WTC11 (cell line): Measurements from ENCODE around the gene UBA1. TPM values are rescaled to one million over a fixed set of nuclear protein-coding genes. Genes with fewer than 3 reads are reported as not detected.

Experiments
- ATAC-seq: fragments of 200-7000 bp; cut with Tn5 transposase; 2 replicates; pipeline ENCODE4 v1.10.0; 2021; ENCODE audit warnings: mild to moderate bottlenecking, moderate library complexity
- CTCF ChIA-PET: fragments of 300-600 bp; sonication (Branson Sonifier 250); formaldehyde crosslinking; loops from one replicate; lab custom pipeline; 2021; ENCODE audit warnings: antibody characterized with exemption; lab: Charles Lee
- POLR2A ChIA-PET: fragments of 350-600 bp; sonication (Branson Sonifier 250); formaldehyde crosslinking; loops from one replicate; lab custom pipeline; 2021; ENCODE audit warnings: antibody characterized with exemption; lab: Charles Lee
- DNase-seq: peaks from one replicate; pipeline ENCODE4 v3.0.0; 2021; ENCODE audit warnings: low spot score
- H3K27ac Mint-ChIP-seq: 2 replicates; pipeline ENCODE4 v1.8.0; 2021; ENCODE audit warnings: mixed read lengths
- H3K27me3 Mint-ChIP-seq: 2 replicates; pipeline ENCODE4 v1.8.0; 2021; ENCODE audit warnings: low read depth, mild to moderate bottlenecking, moderate library complexity, mixed read lengths
- H3K36me3 Mint-ChIP-seq: 2 replicates; pipeline ENCODE4 v1.8.0; 2021; ENCODE audit warnings: mixed read lengths
- H3K4me1 Mint-ChIP-seq: 2 replicates; pipeline ENCODE4 v1.8.0; 2022; ENCODE audit warnings: mixed read lengths
- H3K4me3 Mint-ChIP-seq: 2 replicates; pipeline ENCODE4 v1.8.0; 2021; ENCODE audit warnings: mild to moderate bottlenecking, moderate library complexity, mixed read lengths
- H3K9me3 Mint-ChIP-seq: 2 replicates; pipeline ENCODE4 v1.8.0; 2021; ENCODE audit warnings: mixed read lengths
- ATF1 ChIP-seq: sonication (generic); formaldehyde crosslinking; IDR thresholded peaks from 2 replicates; pipeline ENCODE4 v1.8.1; 2023; ENCODE audit warnings: mild to moderate bottlenecking, moderate library complexity, missing genetic modification reagents
- ESRRA ChIP-seq: sonication (generic); formaldehyde crosslinking; IDR thresholded peaks from 2 replicates; pipeline ENCODE4 v1.8.1; 2022; ENCODE audit warnings: mild to moderate bottlenecking, missing genetic modification reagents, borderline replicate concordance
- GRHL2 ChIP-seq: fragments of 250-450 bp; sonication (Bioruptor Pico); IDR thresholded peaks from 2 replicates; pipeline ENCODE4 v1.8.0; 2022; ENCODE audit warnings: mild to moderate bottlenecking, moderate library complexity; ENCODE audit not compliant: insufficient replicate concordance, severe bottlenecking
- JAZF1 ChIP-seq: fragments of 250-450 bp; sonication (Bioruptor Pico); IDR thresholded peaks from 2 replicates; pipeline ENCODE4 v1.9.0; 2021; ENCODE audit warnings: moderate library complexity, mild to moderate bottlenecking, inconsistent platforms
- MXD4 ChIP-seq: fragments of 250-450 bp; sonication (Bioruptor Pico); IDR thresholded peaks from 2 replicates; pipeline ENCODE4 v1.8.0; 2021; ENCODE audit warnings: mild to moderate bottlenecking, moderate library complexity, borderline replicate concordance
- NR3C1 ChIP-seq: sonication (generic); formaldehyde crosslinking; conservative IDR thresholded peaks from 2 replicates; pipeline ENCODE4 v1.8.1; 2023; ENCODE audit warnings: low read depth, mild to moderate bottlenecking, missing genetic modification reagents
- OVOL2 ChIP-seq: fragments of 250-450 bp; sonication (Bioruptor Pico); IDR thresholded peaks from 2 replicates; pipeline ENCODE4 v1.9.0; 2021; ENCODE audit warnings: mild to moderate bottlenecking, borderline replicate concordance
- PRRX2 ChIP-seq: fragments of 250-450 bp; sonication (Bioruptor Pico); IDR thresholded peaks from 2 replicates; pipeline ENCODE4 v1.8.0; 2021; ENCODE audit warnings: mild to moderate bottlenecking
- SMAD3 ChIP-seq: sonication (generic); formaldehyde crosslinking; IDR thresholded peaks from 2 replicates; pipeline ENCODE4 v1.8.0; 2022; ENCODE audit warnings: missing genetic modification reagents, mild to moderate bottlenecking, borderline replicate concordance
- SMAD4 ChIP-seq: sonication (generic); formaldehyde crosslinking; IDR thresholded peaks from 2 replicates; pipeline ENCODE4 v1.8.0; 2022; ENCODE audit warnings: mild to moderate bottlenecking, missing genetic modification reagents
- ZNF138 ChIP-seq: sonication (generic); formaldehyde crosslinking; conservative IDR thresholded peaks from 2 replicates; pipeline ENCODE4 v1.8.1; 2022; ENCODE audit warnings: mild to moderate bottlenecking, moderate library complexity, missing genetic modification reagents
- ZNF219 ChIP-seq: sonication (generic); formaldehyde crosslinking; IDR thresholded peaks from 2 replicates; pipeline ENCODE4 v1.8.0; 2023; ENCODE audit warnings: missing genetic modification reagents, mild to moderate bottlenecking, borderline replicate concordance
- ZNF232 ChIP-seq: sonication (generic); formaldehyde crosslinking; IDR thresholded peaks from 2 replicates; pipeline ENCODE4 v1.8.0; 2022; ENCODE audit warnings: mild to moderate bottlenecking, missing genetic modification reagents
- total RNA-seq: library from RNA; stranded (reverse); gene quantifications from 3 replicates; pipeline ENCODE4 v1.2.3, GENCODE V29; 2021
- TF ChIP-seq, protein P1 (sequence below): sonication (generic); formaldehyde crosslinking; IDR thresholded peaks from 2 replicates; pipeline ENCODE4 v1.8.0; 2022; ENCODE audit warnings: mild to moderate bottlenecking, missing genetic modification reagents
- TF ChIP-seq, protein P2 (sequence below): sonication (generic); formaldehyde crosslinking; IDR thresholded peaks from 2 replicates; pipeline ENCODE4 v1.8.0; 2022; ENCODE audit warnings: missing genetic modification reagents
- TF ChIP-seq, protein P3 (sequence below): sonication (generic); formaldehyde crosslinking; IDR thresholded peaks from 2 replicates; pipeline ENCODE4 v1.8.1; 2022; ENCODE audit warnings: mild to moderate bottlenecking, moderate library complexity, missing genetic modification reagents
- TF ChIP-seq, protein P4 (sequence below): sonication (generic); formaldehyde crosslinking; IDR thresholded peaks from 2 replicates; pipeline ENCODE4 v1.8.0; 2022; ENCODE audit warnings: mild to moderate bottlenecking, missing genetic modification reagents
- TF ChIP-seq, protein P5 (sequence below): fragments of 200-600 bp; IDR thresholded peaks from 2 replicates; pipeline ENCODE4 v1.8.0; 2022; ENCODE audit warnings: antibody characterized with exemption
- TF ChIP-seq, protein P6 (sequence below): sonication (generic); formaldehyde crosslinking; IDR thresholded peaks from 2 replicates; pipeline ENCODE4 v1.8.1; 2022; ENCODE audit warnings: low read depth, missing genetic modification reagents, borderline replicate concordance
- TF ChIP-seq, protein P7 (sequence below): fragments of 250-450 bp; sonication (Bioruptor Pico); IDR thresholded peaks from 2 replicates; pipeline ENCODE4 v1.9.0; 2021; ENCODE audit warnings: moderate library complexity, mild to moderate bottlenecking, inconsistent platforms, borderline replicate concordance

UBA1 gene
- total RNA-seq, 1 experiment from 2014 or later = 379 TPM

DNA sequence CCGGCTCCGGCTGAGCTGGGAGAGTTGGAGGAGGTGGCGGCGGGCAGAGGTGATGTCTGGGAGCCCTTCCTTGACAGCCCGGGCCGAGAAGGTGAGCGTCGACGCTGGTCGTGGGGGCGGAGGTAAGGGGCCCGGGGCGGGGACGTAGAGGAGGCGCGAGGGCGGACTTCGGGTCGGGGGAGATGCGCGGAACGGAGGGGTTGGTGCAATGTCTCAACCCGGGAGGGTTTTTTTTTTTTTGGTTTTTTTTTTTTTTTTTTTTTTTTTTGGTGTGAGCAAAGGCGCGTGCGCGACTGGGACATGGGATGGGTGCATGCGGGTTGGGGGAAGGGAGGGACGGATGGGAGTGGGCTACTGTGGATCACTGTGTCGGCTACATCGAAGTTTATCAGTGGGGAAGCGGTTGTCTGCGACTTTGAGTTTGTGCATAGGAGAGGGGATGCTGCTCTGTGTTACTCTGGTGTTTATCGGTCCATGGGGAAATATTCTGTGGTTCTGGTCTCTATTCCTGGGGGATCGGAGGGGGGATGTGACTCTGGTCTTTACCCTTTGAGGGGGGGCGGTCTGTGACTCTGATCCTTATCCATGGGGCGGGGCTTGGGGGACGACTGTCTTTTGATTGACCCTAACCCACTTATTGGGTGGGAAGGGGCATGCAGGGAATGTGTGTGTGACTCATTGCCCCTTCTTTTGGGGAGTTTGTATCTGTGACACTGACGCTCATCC is 48.1 kb upstream of the UBA1 start (continued):
- TF ChIP-seq ATF1 (CRISPR knock-in tag) (no peak), ZNF232 (CRISPR knock-in tag) (no peak)
- TF ChIP-seq, protein P1, sequence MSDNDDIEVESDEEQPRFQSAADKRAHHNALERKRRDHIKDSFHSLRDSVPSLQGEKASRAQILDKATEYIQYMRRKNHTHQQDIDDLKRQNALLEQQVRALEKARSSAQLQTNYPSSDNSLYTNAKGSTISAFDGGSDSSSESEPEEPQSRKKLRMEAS (CRISPR knock-in tag) = 0 out of 2 replicates have a peak, but pooled peaks have one; percentile 12

DNA sequence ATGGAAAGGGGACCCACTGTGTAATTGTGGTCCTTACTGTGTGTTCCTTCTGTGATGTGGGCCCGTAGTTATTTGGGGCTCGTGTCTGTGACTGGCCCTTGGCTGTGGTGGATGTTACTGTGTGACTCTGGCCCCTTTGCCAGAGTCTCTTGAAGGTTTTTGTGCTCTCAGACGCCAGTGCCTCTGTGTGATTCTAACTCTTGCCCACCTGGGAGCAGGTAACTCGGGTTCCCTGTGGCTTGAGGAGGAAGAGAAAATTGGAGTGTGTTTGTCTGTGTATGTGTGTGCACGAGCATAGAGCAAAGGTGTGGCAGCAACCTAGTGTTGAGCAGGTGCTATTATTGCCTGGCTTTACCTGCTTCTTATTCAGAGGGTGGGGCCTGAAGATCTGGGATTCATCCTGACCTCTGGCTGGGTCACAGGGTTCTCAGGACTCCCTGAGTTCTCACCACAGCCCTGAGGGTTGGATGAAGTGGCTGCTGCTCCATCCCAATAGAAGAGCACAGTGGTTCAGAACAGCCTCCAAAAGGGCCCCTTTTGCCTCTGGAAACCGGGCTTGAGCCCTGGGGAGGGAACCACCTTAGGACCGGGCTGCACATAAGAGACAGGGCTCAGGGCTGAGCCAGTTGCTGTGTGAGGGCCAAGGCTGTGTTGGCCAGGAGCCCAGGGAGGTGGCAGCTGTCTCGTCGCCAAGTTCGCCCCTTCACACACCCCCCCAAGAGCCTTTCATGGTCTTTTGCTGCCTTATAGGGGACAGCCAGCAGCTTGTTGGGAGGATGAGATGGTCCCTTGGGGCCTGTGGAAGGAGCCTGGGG is 47.3 kb upstream of the UBA1 start:
- DNase-seq = no peak
- TF ChIP-seq, protein P2, sequence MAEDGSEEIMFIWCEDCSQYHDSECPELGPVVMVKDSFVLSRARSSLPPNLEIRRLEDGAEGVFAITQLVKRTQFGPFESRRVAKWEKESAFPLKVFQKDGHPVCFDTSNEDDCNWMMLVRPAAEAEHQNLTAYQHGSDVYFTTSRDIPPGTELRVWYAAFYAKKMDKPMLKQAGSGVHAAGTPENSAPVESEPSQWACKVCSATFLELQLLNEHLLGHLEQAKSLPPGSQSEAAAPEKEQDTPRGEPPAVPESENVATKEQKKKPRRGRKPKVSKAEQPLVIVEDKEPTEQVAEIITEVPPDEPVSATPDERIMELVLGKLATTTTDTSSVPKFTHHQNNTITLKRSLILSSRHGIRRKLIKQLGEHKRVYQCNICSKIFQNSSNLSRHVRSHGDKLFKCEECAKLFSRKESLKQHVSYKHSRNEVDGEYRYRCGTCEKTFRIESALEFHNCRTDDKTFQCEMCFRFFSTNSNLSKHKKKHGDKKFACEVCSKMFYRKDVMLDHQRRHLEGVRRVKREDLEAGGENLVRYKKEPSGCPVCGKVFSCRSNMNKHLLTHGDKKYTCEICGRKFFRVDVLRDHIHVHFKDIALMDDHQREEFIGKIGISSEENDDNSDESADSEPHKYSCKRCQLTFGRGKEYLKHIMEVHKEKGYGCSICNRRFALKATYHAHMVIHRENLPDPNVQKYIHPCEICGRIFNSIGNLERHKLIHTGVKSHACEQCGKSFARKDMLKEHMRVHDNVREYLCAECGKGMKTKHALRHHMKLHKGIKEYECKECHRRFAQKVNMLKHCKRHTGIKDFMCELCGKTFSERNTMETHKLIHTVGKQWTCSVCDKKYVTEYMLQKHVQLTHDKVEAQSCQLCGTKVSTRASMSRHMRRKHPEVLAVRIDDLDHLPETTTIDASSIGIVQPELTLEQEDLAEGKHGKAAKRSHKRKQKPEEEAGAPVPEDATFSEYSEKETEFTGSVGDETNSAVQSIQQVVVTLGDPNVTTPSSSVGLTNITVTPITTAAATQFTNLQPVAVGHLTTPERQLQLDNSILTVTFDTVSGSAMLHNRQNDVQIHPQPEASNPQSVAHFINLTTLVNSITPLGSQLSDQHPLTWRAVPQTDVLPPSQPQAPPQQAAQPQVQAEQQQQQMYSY (CRISPR knock-in tag) = no peak
- peak overlapping the region; percentile 98 for H3K4me3 Mint-ChIP-seq
- CTCF ChIA-PET = no interaction called here
- peaks cover 16% of the 10 kb centered on the region for H3K4me1 Mint-ChIP-seq
- ATAC-seq = no peak
- H3K9me3 Mint-ChIP-seq = no peaks in the 10 kb centered on the region
- H3K27me3 Mint-ChIP-seq = no peaks in the 10 kb centered on the region
- POLR2A ChIA-PET = no interaction called here
- peak overlapping the region; percentile 84 for H3K27ac Mint-ChIP-seq
- H3K36me3 Mint-ChIP-seq = peaks cover 18% of the 10 kb centered on the region

DNA sequence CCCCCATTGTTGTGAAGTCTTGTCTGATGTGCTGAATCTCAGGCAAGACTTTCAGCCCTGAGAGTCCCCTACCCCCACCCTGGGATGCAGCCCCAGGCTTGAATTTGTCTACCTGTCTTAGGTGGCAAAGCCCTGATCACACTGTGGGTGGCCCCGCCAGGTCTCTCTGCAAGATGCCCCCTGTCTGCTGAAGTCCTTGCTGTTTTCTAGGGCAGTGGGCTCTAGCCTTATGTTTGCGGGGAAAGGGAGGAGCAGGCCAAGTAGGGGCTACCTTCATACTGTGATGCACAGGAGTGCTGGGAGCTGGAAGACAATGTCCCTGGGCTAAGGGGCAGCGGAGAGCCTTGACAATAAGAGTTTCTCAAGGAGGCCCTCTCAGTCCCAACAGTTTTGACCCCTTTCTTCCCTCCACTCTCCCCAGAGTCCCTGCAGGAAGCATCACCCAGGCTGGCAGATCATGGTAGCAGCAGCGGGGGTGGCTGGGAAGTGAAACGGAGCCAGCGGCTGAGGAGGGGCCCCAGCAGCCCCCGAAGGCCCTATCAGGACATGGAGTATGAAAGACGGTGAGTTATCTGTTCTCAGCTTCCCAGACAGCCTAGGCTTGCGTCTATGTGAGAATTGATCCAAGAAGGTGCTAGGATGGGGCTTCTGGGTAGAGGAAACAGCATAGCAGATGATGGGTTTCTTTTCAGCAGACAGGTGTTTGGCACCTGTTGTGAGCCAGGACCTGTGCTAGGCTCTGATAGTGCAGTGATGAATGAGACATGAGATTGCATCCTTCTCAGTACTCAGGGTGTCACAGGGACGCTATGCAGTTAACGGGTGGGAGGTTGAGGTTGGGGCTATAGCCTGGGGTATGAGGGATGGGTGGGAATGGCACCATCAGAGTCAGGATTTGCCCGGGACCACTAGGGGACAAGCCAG is 46.4 kb upstream of the UBA1 start:
- ChIA-PET CTCF (no interaction called here), POLR2A (no interaction called here)
- ATAC-seq = no peak
- H3K4me1 Mint-ChIP-seq = peaks cover 16% of the 10 kb centered on the region
- H3K9me3 Mint-ChIP-seq = no peaks in the 10 kb centered on the region
- peaks cover 14% of the 10 kb centered on the region for H3K36me3 Mint-ChIP-seq
- no peaks in the 10 kb centered on the region for H3K27me3 Mint-ChIP-seq
- peak overlapping the region; percentile 30 for H3K4me3 Mint-ChIP-seq
- H3K27ac Mint-ChIP-seq = no peak overlapping the region
- DNase-seq = no peak
- TF ChIP-seq, protein P3, sequence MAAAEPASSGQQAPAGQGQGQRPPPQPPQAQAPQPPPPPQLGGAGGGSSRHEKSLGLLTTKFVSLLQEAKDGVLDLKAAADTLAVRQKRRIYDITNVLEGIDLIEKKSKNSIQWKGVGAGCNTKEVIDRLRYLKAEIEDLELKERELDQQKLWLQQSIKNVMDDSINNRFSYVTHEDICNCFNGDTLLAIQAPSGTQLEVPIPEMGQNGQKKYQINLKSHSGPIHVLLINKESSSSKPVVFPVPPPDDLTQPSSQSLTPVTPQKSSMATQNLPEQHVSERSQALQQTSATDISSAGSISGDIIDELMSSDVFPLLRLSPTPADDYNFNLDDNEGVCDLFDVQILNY (CRISPR knock-in tag) = no peak
- TF ChIP-seq, protein P4, sequence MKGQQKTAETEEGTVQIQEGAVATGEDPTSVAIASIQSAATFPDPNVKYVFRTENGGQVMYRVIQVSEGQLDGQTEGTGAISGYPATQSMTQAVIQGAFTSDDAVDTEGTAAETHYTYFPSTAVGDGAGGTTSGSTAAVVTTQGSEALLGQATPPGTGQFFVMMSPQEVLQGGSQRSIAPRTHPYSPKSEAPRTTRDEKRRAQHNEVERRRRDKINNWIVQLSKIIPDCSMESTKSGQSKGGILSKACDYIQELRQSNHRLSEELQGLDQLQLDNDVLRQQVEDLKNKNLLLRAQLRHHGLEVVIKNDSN (CRISPR knock-in tag) = no peak
- TF ChIP-seq ZNF219 (CRISPR knock-in tag) (no peak), ESRRA (no peak), OVOL2 (no peak), ZNF138 (no peak), NR3C1 (CRISPR knock-in tag) (no peak), PRRX2 (no peak), MXD4 (CRISPR knock-in tag) (no peak), SMAD3 (CRISPR knock-in tag) (no peak), JAZF1 (CRISPR knock-in tag) (no peak), SMAD4 (no peak), GRHL2 (CRISPR knock-in tag) (no peak)
- TF ChIP-seq, protein P5, sequence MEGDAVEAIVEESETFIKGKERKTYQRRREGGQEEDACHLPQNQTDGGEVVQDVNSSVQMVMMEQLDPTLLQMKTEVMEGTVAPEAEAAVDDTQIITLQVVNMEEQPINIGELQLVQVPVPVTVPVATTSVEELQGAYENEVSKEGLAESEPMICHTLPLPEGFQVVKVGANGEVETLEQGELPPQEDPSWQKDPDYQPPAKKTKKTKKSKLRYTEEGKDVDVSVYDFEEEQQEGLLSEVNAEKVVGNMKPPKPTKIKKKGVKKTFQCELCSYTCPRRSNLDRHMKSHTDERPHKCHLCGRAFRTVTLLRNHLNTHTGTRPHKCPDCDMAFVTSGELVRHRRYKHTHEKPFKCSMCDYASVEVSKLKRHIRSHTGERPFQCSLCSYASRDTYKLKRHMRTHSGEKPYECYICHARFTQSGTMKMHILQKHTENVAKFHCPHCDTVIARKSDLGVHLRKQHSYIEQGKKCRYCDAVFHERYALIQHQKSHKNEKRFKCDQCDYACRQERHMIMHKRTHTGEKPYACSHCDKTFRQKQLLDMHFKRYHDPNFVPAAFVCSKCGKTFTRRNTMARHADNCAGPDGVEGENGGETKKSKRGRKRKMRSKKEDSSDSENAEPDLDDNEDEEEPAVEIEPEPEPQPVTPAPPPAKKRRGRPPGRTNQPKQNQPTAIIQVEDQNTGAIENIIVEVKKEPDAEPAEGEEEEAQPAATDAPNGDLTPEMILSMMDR = no peak
- TF ChIP-seq, protein P6, sequence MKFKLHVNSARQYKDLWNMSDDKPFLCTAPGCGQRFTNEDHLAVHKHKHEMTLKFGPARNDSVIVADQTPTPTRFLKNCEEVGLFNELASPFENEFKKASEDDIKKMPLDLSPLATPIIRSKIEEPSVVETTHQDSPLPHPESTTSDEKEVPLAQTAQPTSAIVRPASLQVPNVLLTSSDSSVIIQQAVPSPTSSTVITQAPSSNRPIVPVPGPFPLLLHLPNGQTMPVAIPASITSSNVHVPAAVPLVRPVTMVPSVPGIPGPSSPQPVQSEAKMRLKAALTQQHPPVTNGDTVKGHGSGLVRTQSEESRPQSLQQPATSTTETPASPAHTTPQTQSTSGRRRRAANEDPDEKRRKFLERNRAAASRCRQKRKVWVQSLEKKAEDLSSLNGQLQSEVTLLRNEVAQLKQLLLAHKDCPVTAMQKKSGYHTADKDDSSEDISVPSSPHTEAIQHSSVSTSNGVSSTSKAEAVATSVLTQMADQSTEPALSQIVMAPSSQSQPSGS (CRISPR knock-in tag) = no peak
- TF ChIP-seq, protein P7, sequence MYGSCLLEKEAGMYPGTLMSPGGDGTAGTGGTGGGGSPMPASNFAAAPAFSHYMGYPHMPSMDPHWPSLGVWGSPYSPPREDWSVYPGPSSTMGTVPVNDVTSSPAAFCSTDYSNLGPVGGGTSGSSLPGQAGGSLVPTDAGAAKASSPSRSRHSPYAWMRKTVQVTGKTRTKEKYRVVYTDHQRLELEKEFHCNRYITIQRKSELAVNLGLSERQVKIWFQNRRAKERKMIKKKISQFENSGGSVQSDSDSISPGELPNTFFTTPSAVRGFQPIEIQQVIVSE = no peak
